ENCODE results near the gene POTEM. TPM values are rescaled to one million over a fixed set of nuclear protein-coding genes. Genes with fewer than 3 reads are reported as not detected.
"Not testable (repeated sequence)": the region's sequence is repeated elsewhere in the genome, so short reads cannot be mapped to it uniquely, and the experiment has no call there.

POTEM gene
- total and polyA plus RNA-seq, 2 donors, result not detected

DNA sequence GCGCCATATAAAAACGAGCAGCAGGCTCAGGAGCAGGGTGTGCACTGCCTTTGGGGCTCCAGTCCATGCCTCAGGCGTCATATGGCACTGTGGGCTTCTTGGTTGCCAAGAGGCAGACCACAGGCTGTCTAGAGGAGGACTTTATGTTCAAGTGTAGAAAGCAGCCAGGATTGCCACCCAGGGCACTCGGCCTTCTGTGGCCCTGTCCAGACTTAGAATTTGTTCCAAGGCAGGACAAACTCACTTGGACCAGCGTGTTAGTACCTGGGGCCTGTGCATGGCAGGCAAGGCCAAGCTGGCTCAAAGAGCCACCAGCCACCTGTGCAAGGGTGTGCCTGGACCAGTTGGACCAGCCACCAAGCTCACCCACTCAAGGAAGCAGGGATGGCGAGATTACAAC, 40.4 kb downstream of the POTEM start:
- H3K36me3 ChIP-seq (ENCODE audit: insufficient read depth); H3K27ac ChIP-seq (ENCODE audit: low read depth); DNase-seq (ENCODE audit: extremely low spot score); H3K4me3 ChIP-seq (ENCODE audit: low read depth, low read length); H3K4me1 ChIP-seq (ENCODE audit: insufficient read depth): not testable (repeated sequence)
- WGBS, result 68% methylated on average over 2 of the region's 6 CpGs

DNA sequence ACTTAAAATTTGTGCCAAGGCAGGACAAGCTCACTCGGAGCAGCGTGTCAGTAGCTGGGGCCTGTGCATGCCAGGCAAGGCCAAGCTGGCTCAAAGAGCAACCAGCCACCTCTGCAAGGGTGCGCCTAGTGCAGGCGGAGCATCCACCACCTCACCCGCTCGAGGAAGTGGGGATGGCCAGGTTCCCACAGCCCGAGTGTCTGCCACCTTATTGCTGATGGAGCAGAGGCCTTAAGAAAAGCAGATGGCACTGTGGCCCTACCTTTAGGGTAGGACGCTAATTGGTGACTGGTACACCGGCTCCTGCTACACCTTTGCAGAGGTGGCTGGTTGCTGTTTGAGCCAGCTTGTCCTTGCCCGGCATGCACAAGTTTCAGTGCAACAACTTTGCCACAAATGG, 43.8 kb downstream of the POTEM start:
- H3K36me3 ChIP-seq (ENCODE audit: insufficient read depth); H3K4me3 ChIP-seq (ENCODE audit: low read depth, low read length); DNase-seq (ENCODE audit: extremely low spot score); H3K4me1 ChIP-seq (ENCODE audit: insufficient read depth); H3K27ac ChIP-seq (ENCODE audit: low read depth): not testable (repeated sequence)
- WGBS, result 89% methylated on average over 8 of the region's 10 CpGs

DNA sequence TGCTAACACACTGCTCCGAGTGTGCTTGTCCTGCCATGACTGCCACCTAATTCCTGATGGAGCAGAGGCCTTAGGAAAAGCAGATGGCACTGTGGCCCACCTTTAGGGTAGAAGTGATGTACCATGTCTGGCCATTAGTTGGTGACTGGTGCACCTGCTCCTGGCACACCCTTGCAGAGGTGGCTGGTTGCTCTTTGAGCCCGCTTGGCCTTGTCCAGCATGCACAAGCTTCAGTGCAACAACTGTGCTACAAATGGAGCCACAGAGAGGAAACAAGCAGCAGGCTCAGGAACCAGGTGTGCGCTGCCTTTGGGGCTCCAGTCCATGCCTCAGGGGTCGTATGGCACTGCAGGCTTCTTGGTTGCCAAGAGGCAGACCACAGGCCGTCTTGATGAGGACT, 44.5 kb downstream of the POTEM start:
- not testable (repeated sequence) for H3K4me3 ChIP-seq (ENCODE audit: low read depth, low read length); DNase-seq (ENCODE audit: extremely low spot score); H3K36me3 ChIP-seq (ENCODE audit: insufficient read depth); H3K27ac ChIP-seq (ENCODE audit: low read depth); H3K4me1 ChIP-seq (ENCODE audit: insufficient read depth)
- 72% methylated on average over 3 of the region's 5 CpGs for WGBS

GRCh38 chr14:19015185-19015584, 48.0 kb downstream of the POTEM start:
- not testable (repeated sequence) for H3K4me1 ChIP-seq (ENCODE audit: insufficient read depth); DNase-seq (ENCODE audit: extremely low spot score); H3K4me3 ChIP-seq (ENCODE audit: low read depth, low read length); H3K27ac ChIP-seq (ENCODE audit: low read depth); H3K36me3 ChIP-seq (ENCODE audit: insufficient read depth)
- WGBS, result no CpG with 5 or more reads among the region's 3 CpGs

GRCh38 chr14:19025080-19025589, 57.9 kb downstream of the POTEM start:
- DNase-seq (ENCODE audit: extremely low spot score); H3K27ac ChIP-seq (ENCODE audit: low read depth): not testable (repeated sequence)
- WGBS, result 79% methylated on average over 8 of the region's 15 CpGs

DNA sequence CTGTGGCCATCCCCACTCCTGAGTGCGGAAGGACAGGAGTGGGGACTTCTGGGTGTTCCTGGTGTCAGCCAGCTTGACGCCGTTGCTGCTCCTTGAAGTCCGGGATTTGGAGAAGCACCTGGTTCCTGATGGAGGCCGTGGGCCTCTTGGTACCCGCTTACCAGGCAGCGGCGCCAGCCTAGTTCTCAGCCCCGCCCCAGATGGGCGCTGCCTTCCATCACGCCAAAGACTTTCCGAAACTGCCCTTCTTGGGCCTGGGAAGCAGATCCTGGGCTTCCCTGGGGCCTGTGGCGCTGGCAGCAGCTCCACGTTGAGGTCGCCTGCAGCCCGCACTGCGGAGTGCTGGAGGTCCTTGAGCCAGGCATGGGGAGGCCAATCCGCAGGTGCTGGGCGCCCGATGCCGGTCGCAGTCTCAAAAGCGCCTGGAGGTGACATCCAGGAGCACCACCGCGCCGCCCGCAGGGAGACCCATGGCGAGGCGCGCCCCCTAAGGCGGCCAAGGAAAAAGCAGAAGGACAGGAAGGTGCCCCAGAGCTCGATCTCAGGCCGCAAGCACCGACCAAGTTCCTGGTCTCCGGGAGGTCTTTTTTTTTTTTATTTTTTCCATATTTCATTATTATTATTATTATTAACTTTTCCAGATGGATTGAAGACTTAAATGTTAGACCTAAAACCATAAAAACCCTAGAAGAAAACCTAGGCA, 59.6 kb downstream of the POTEM start:
- WGBS, result 83% methylated on average over 14 of the region's 35 CpGs
- H3K27ac ChIP-seq (ENCODE audit: low read depth); H3K4me3 ChIP-seq (ENCODE audit: low read depth, low read length); H3K4me1 ChIP-seq (ENCODE audit: insufficient read depth); H3K36me3 ChIP-seq (ENCODE audit: insufficient read depth); DNase-seq (ENCODE audit: extremely low spot score): not testable (repeated sequence)

More at GRCh38 chr14:19025080-19025589, 57.9 kb downstream of the POTEM start:
- H3K4me1 ChIP-seq (ENCODE audit: insufficient read depth); H3K36me3 ChIP-seq (ENCODE audit: insufficient read depth); H3K4me3 ChIP-seq (ENCODE audit: low read depth, low read length): not testable (repeated sequence)

DNA sequence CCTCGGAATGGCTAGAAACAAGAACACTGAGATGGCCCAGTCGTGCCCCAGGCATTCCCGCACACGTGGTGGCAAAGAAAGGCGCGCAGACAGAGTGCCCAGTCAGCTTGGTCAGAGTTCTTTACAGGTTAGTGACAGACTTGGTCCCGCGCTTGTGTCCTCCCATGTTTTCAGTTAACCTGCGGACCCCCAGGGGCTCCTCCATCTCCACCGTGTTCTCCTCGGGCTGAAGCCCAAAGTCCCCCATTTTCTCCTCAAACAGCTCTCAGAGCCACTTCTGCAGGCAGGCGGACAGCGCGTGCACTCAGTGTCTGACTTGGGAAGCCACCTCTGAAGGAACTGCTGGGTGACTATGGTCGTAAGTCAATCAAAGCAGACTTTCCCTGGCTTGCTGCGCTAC, 60.7 kb downstream of the POTEM start:
- DNase-seq (ENCODE audit: extremely low spot score); H3K36me3 ChIP-seq (ENCODE audit: insufficient read depth); H3K27ac ChIP-seq (ENCODE audit: low read depth); H3K4me1 ChIP-seq (ENCODE audit: insufficient read depth); H3K4me3 ChIP-seq (ENCODE audit: low read depth, low read length): not testable (repeated sequence)
- 85% methylated on average over 5 of the region's 16 CpGs for WGBS

DNA sequence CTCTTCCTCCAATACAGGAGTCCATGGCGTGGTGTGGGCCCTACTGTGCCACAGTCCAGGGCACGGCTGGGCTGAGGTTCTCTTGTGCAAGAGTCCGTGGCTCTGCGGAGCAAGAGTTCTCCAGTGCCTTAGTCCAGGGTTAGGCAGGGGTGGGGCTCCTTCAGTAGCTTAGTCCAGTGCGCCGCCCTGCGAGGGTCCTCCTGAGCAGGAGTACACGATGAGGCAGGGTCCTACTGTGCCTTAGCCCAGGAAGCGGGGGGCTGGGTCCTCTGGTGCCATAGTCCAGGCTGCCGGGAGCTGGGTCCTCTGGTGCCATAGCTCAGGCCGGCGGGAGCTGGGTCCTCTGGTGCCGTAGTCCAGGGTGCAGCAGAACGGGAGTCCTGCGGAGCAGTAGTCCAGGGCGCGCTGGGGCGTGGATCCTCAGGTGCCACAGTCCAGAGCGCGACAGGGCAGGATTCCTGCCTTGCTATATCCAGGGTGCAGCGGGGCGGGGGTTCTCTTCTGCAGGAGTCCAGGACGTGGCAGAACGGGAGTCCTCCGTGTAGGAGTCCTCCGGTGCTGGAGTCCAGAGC, 69.7 kb downstream of the POTEM start:
- not testable (repeated sequence) for DNase-seq (ENCODE audit: extremely low spot score); H3K4me3 ChIP-seq (ENCODE audit: low read depth, low read length); H3K27ac ChIP-seq (ENCODE audit: low read depth); H3K4me1 ChIP-seq (ENCODE audit: insufficient read depth); H3K36me3 ChIP-seq (ENCODE audit: insufficient read depth)
- WGBS, result 97% methylated on average over 10 of the region's 26 CpGs

- WGBS, result 94% methylated on average over 13 of the region's 28 CpGs
- H3K27ac ChIP-seq (ENCODE audit: low read depth); DNase-seq (ENCODE audit: extremely low spot score): not testable (repeated sequence)
These were observed 70.9 kb downstream of the POTEM start for GRCh38 chr14:19038060-19038664.

DNA sequence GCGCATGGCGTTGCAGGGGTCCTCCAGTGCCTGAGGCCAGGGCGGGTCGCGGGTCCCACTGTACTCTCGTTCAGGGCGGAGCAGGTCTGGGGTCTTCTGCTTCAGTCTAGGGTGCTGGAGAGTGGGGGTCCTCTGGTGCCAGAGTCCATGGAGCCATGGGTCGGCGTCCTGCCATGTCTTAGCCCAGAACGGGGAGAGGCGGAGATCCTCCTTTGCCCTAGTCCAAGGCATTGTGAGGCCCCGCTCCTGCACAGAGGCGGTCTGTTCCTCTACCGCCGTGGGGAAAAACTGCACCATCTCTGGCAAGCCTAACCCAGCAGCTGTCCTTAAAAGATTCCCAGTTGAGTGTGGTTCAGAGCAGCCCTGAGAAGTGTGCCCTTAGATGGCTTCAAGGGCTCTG, 71.6 kb downstream of the POTEM start:
- not testable (repeated sequence) for DNase-seq (ENCODE audit: extremely low spot score); H3K4me1 ChIP-seq (ENCODE audit: insufficient read depth); H3K36me3 ChIP-seq (ENCODE audit: insufficient read depth); H3K4me3 ChIP-seq (ENCODE audit: low read depth, low read length); H3K27ac ChIP-seq (ENCODE audit: low read depth)
- 100% methylated on average over 4 of the region's 15 CpGs for WGBS

More at GRCh38 chr14:19038060-19038664, 70.9 kb downstream of the POTEM start:
- H3K4me1 ChIP-seq (ENCODE audit: insufficient read depth); H3K4me3 ChIP-seq (ENCODE audit: low read depth, low read length); H3K36me3 ChIP-seq (ENCODE audit: insufficient read depth): not testable (repeated sequence)

- DNase-seq (ENCODE audit: extremely low spot score); H3K4me3 ChIP-seq (ENCODE audit: low read depth, low read length); H3K27ac ChIP-seq (ENCODE audit: low read depth); H3K36me3 ChIP-seq (ENCODE audit: insufficient read depth); H3K4me1 ChIP-seq (ENCODE audit: insufficient read depth): not testable (repeated sequence)
- WGBS, result 57% methylated on average over 2 of the region's 2 CpGs
These were observed 76.2 kb downstream of the POTEM start for GRCh38 chr14:19043384-19043783.

All from urinary bladder (tissue), 4 donors.